AG04450 (cell line): Measurements from ENCODE around the gene LTF. TPM values are rescaled to one million over a fixed set of nuclear protein-coding genes. Genes with fewer than 3 reads are reported as not detected.
A peak's percentile ranks its signal among the peaks of the same experiment; 100 is the strongest.

ENCODE experiments used
- CTCF ChIA-PET: fragments of 300-600, 350-600 bp; formaldehyde crosslinking; extraction: SDS; loops from one replicate; lab custom pipeline; 2022; ENCODE audit warnings: antibody characterized with exemption, inconsistent platforms; lab: Charles Lee
- POLR2A ChIA-PET: fragments of 350-600 bp; formaldehyde crosslinking; extraction: SDS; loops from one replicate; lab custom pipeline; 2021; ENCODE audit warnings: antibody characterized with exemption, inconsistent platforms; lab: Yijun Ruan, JAX
- DNase-seq: peaks from one replicate; pipeline ENCODE4 v3.0.0-alpha.2; 2011; ENCODE audit warnings: low read depth, low spot score
- H3K27ac ChIP-seq: one replicate; pipeline ENCODE4 v1.5.1; 2012; ENCODE audit warnings: low read depth, low read length, control low read depth
- H3K27me3 ChIP-seq: one replicate; pipeline ENCODE4 v1.6.0; 2012; ENCODE audit warnings: low read length; ENCODE audit not compliant: control insufficient read depth, insufficient read depth
- H3K4me3 ChIP-seq: 2 replicates; pipeline ENCODE4 v1.5.1; 2011; ENCODE audit warnings: mild to moderate bottlenecking, low read depth, low read length, control low read depth
- H3K9me3 ChIP-seq: 2 replicates; pipeline ENCODE4 v1.5.1; 2012; ENCODE audit warnings: low read length; ENCODE audit not compliant: control insufficient read depth, insufficient read depth
- polyA plus RNA-seq: library from polyadenylated mRNA; depleted of rRNA; stranded (reverse); fragments of >200 nt; gene quantifications from 2 replicates; pipeline ENCODE4 v1.2.3, GENCODE V29; 2011
- TF ChIP-seq, protein P1 (sequence below): IDR thresholded peaks from 2 replicates; pipeline ENCODE4 v1.5.1; 2011; ENCODE audit warnings: low read depth, low read length, control low read depth, inconsistent platforms

The LTF gene
- polyA plus RNA-seq, 1 experiment, result not detected

DNA sequence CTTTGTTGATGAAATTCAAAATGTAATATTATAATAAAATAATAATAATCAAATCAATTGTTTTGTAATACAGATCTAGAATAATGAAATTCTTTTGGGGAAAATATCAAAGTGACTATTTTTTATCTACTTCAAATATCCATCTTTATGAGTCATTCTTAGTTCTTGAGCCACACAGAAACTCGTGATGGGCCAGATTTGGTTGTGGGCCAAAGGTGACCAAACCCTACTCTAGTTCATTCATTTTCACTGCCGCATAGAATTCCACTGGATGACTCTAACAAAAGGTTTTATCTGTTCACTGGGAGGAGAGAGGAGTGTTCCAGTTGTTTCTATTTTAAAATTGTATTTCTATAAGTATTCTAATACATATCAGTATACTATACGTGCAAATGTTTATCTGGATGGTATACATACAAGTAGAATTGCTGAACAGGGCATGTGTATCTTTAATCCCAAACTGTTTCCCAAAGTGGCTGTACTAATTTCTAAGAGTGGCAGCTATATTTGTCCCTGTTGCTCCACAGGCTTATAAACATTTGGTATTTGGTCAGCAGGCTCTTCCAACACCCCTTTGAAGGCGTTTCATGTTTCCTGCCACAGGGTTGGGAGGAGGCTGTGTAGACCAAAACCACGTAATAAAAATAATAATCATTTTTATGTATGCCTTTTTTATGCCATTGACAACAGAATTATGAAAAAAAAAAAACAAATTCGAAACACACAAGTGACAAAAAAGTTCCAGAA is 25.8 kb upstream of the LTF start:
- peaks cover 5% of the 10 kb centered on the region for H3K27me3 ChIP-seq
- no peak overlapping the region for H3K4me3 ChIP-seq
- no peak for DNase-seq
- POLR2A ChIA-PET, result interaction anchor here (0.8 to 1.8 kb wide), 5 partner anchors 9 to 76 kb away, joined by 3 to 9 read pairs (median 4); no protein-coding TSS in a partner anchor
- CTCF ChIA-PET, result interaction anchor here (1.0 to 4.4 kb wide), 12 partner anchors 8 to 213 kb away, joined by 3 to 129 read pairs (median 17); partner anchors contain the start of genes LRRC2 and RTP3
- no peaks in the 10 kb centered on the region for H3K9me3 ChIP-seq
- no peak overlapping the region for H3K27ac ChIP-seq
- TF ChIP-seq, protein P1, sequence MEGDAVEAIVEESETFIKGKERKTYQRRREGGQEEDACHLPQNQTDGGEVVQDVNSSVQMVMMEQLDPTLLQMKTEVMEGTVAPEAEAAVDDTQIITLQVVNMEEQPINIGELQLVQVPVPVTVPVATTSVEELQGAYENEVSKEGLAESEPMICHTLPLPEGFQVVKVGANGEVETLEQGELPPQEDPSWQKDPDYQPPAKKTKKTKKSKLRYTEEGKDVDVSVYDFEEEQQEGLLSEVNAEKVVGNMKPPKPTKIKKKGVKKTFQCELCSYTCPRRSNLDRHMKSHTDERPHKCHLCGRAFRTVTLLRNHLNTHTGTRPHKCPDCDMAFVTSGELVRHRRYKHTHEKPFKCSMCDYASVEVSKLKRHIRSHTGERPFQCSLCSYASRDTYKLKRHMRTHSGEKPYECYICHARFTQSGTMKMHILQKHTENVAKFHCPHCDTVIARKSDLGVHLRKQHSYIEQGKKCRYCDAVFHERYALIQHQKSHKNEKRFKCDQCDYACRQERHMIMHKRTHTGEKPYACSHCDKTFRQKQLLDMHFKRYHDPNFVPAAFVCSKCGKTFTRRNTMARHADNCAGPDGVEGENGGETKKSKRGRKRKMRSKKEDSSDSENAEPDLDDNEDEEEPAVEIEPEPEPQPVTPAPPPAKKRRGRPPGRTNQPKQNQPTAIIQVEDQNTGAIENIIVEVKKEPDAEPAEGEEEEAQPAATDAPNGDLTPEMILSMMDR, result no peak

DNA sequence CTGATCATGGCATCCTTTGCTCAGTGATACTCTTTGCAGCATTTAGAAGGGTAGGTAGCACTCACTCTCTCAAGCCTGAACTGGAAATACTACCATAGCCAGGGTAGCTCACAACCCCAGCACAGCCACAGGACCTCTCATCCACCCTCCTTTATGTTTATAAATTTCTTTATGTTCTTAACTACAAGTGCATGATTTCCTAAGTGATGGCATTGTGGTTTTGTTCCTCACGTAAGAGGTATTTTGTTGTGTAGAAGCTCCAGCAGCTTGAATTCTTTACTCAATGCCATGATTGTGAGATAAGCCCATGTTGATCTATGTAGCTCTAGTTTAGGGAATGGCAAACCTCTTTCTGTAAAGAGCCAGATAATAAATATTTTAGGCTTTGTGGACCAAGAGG is 25.2 kb upstream of the LTF start:
- H3K9me3 ChIP-seq, result no peaks in the 10 kb centered on the region
- TF ChIP-seq, protein P1, result no peak
- ChIA-PET POLR2A (interaction anchor here (0.8 to 1.8 kb wide), 5 partner anchors 9 to 77 kb away, joined by 3 to 9 read pairs (median 4); no protein-coding TSS in a partner anchor), CTCF (interaction anchor here (0.8 to 4.4 kb wide), 24 partner anchors 9 to 405 kb away, joined by 3 to 129 read pairs (median 9); partner anchors contain the start of genes ALS2CL, LRRC2 and RTP3)
- DNase-seq, result peak; percentile 65
- H3K27me3 ChIP-seq, result peaks cover 5% of the 10 kb centered on the region
- H3K27ac ChIP-seq, result peak overlapping the region; percentile 77
- H3K4me3 ChIP-seq, result no peak overlapping the region

DNA sequence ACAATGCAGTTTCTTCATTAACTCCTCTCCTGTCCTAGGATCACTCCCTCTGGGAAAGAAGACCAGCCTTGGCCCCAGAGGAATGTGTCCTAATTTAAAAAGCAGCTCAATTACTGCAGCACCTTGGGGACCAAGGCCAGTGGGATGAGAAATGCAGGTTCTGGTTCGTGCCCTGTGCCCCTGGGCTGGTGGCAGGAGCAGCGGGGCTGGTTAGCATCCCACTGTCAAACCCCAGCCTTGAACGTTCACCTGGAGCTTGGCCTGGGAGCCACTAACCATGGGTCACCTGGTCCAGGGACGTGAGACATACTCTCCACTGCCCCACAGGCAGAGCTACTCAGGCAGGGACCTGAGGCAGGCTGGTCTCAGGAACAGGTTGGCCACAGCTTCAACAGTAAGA is 24.7 kb upstream of the LTF start:
- ChIA-PET POLR2A (interaction anchor here (0.8 to 1.8 kb wide), 6 partner anchors 10 to 140 kb away, joined by 3 to 9 read pairs (median 4); no protein-coding TSS in a partner anchor), CTCF (interaction anchor here (0.6 to 4.4 kb wide), 38 partner anchors 10 to 414 kb away, joined by 3 to 129 read pairs (median 5); partner anchors contain the start of genes ALS2CL, LRRC2 and RTP3)
- no peak overlapping the region for H3K4me3 ChIP-seq
- DNase-seq, result no peak
- TF ChIP-seq, protein P1, result no peak
- peaks cover 5% of the 10 kb centered on the region for H3K27me3 ChIP-seq
- H3K9me3 ChIP-seq, result no peaks in the 10 kb centered on the region
- peak overlapping the region; percentile 77 for H3K27ac ChIP-seq

DNA sequence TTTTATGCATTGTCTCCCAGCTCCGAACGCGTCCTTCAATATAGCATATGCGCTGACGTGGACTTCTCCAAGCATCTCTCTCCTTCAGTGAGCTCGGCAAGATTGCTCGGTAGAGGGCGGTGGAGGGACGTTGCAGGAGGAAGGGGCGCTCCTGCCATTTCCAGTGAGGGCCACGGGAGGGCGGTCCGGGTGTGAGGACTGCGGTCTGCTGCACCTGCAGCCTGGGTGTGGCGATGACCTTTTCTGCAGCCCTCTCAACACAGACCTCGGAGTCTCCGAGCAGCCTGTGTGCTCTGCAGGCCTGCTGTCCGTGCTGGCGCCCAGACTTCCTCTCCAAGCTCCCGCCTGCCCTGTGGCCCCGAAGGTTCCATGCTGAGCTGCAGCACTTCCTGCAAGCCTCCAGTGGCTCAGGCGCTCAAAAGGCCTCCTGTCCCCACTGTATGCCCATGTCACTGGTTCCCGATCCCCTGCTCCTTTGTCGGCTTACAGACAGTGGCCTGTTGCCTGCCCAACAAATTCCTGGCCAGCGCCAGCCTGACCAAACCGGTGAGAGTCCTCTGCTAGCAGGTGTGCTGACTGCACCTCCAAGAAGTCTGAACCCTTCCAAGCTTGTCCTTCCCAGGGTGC is 24.1 kb upstream of the LTF start:
- Histone ChIP-seq H3K27ac (no peak overlapping the region), H3K4me3 (no peak overlapping the region), H3K9me3 (no peaks in the 10 kb centered on the region), H3K27me3 (peaks cover 5% of the 10 kb centered on the region)
- DNase-seq, result peak; percentile 67
- TF ChIP-seq, protein P1, result peak; percentile 100
- POLR2A ChIA-PET, result interaction anchor here (1.3 to 1.8 kb wide), 4 partner anchors 68 to 141 kb away, joined by 3 to 7 read pairs (median 4); no protein-coding TSS in a partner anchor
- CTCF ChIA-PET, result interaction anchor here (0.5 to 4.4 kb wide), 59 partner anchors 9 to 1555 kb away, joined by 3 to 129 read pairs (median 4); partner anchors contain the start of genes ALS2CL, LRRC2 and RTP3
